ENCODE results near the gene DNAJB12. TPM values are rescaled to one million over a fixed set of nuclear protein-coding genes. Genes with fewer than 3 reads are reported as not detected.
A peak's percentile ranks its signal among the peaks of the same experiment; 100 is the strongest.
"Not testable (repeated sequence)": the region's sequence is repeated elsewhere in the genome, so short reads cannot be mapped to it uniquely, and the experiment has no call there.

The DNAJB12 gene
- total RNA-seq, 1 donor from 2014 or later, result 30.6 TPM

- Mint-ChIP-seq H3K27ac (peak overlapping the region; percentile 39), H3K4me1 (ENCODE audit: unreplicated experiment) (peaks cover 16% of the 10 kb centered on the region), H3K36me3 (no peaks in the 10 kb centered on the region), H3K27me3 (no peaks in the 10 kb centered on the region), H3K9me3 (no peaks in the 10 kb centered on the region), H3K4me3 (no peak overlapping the region)
- TF ChIP-seq CTCF (conservative IDR thresholded peaks at IDR 0.05), result no peak
- DNase-seq (ENCODE audit: extremely low spot score, unreplicated experiment), result no peak
Measured at GRCh38 chr10:72309290-72310240, 45.2 kb downstream of the DNAJB12 start.

GRCh38 chr10:72308320-72308987, 46.3 kb downstream of the DNAJB12 start:
- TF ChIP-seq CTCF (conservative IDR thresholded peaks at IDR 0.05), result no peak
- no peaks in the 10 kb centered on the region for H3K9me3 Mint-ChIP-seq
- peaks cover 16% of the 10 kb centered on the region for H3K4me1 Mint-ChIP-seq (ENCODE audit: unreplicated experiment)
- DNase-seq (ENCODE audit: extremely low spot score, unreplicated experiment), result no peak
- no peak overlapping the region for H3K4me3 Mint-ChIP-seq
- H3K27ac Mint-ChIP-seq, result peak overlapping the region; percentile 39
- H3K27me3 Mint-ChIP-seq, result no peaks in the 10 kb centered on the region
- no peaks in the 10 kb centered on the region for H3K36me3 Mint-ChIP-seq

GRCh38 chr10:72307711-72308110, 47.0 kb downstream of the DNAJB12 start:
- not testable (repeated sequence) for H3K27ac Mint-ChIP-seq; H3K36me3 Mint-ChIP-seq; DNase-seq (ENCODE audit: extremely low spot score, unreplicated experiment); H3K9me3 Mint-ChIP-seq; H3K4me3 Mint-ChIP-seq; H3K27me3 Mint-ChIP-seq
- H3K4me1 Mint-ChIP-seq (ENCODE audit: unreplicated experiment), result peaks cover 16% of the 10 kb centered on the region

- no peaks in the 10 kb centered on the region for H3K27me3 Mint-ChIP-seq
- no peaks in the 10 kb centered on the region for H3K9me3 Mint-ChIP-seq
- no peak for TF ChIP-seq CTCF (conservative IDR thresholded peaks at IDR 0.05)
- H3K27ac Mint-ChIP-seq, result no peak overlapping the region
- no peak for DNase-seq (ENCODE audit: extremely low spot score, unreplicated experiment)
- peaks cover 16% of the 10 kb centered on the region for H3K4me1 Mint-ChIP-seq (ENCODE audit: unreplicated experiment)
- H3K36me3 Mint-ChIP-seq, result no peaks in the 10 kb centered on the region
- no peak overlapping the region for H3K4me3 Mint-ChIP-seq
Measured at GRCh38 chr10:72306215-72306760, 48.4 kb downstream of the DNAJB12 start.

- no peak for TF ChIP-seq CTCF (conservative IDR thresholded peaks at IDR 0.05)
- Mint-ChIP-seq H3K36me3 (no peaks in the 10 kb centered on the region), H3K27me3 (no peaks in the 10 kb centered on the region), H3K4me1 (ENCODE audit: unreplicated experiment) (peaks cover 5% of the 10 kb centered on the region), H3K4me3 (no peak overlapping the region), H3K9me3 (no peaks in the 10 kb centered on the region), H3K27ac (no peak overlapping the region)
- no peak for DNase-seq (ENCODE audit: extremely low spot score, unreplicated experiment)
Measured at GRCh38 chr10:72303424-72304128, 51.1 kb downstream of the DNAJB12 start.

Measured in type B pancreatic cell (in vitro differentiated cells).